Measurements from ENCODE around the gene SPAM1.

- TF ChIP-seq POLR2A (IDR thresholded peaks at IDR 0.05), result no peak
- TF ChIP-seq CTCF (IDR thresholded peaks at IDR 0.05 in 4 of 5, conservative IDR thresholded peaks at IDR 0.05 in 1 of 5), result no peak
Observed at GRCh38 chr7:123993996-123994395, 69.0 kb downstream of the SPAM1 start.
